CD4-positive, alpha-beta T cell treated with Interleukin-2 at 100 ng/mL for 4 hours (primary cell): Measurements from ENCODE around the gene ARL6IP4.
"Not testable (repeated sequence)": the region's sequence is repeated elsewhere in the genome, so short reads cannot be mapped to it uniquely, and the experiment has no call there.

Source experiments
- DNase-seq: peaks from one replicate; pipeline ENCODE4 v3.0.0-alpha.2; 2020; ENCODE audit warnings: low spot score

The ARL6IP4 gene

GRCh38 chr12:122980183-122981035, at the start of gene ARL6IP4:
Gene ARL6IP4, plus strand, starts transcription at chr12:122980681. Its CDS starts 459 bp downstream, at chr12:122981140.
- peak; percentile 53 for DNase-seq

DNA sequence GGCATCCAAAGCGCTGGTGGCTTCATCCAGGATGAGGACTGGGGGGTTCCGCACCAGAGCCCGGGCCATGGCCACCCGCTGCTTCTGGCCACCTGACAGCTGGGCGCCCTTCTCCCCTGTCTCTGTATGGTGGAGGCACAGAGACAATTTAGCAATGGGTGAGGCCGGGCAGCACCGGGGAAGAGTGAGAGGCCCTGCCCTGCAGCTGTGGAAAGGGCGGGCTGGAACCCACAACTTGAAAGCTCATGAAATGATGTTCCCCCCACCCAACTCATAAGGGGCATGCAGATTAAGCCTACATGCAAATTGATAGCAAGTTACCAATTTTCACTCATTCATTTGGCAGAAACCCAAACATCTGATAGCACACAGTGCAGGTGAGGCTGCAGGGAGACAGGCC, 48.3 kb upstream of the ARL6IP4 start:
- DNase-seq: no peak

GRCh38 chr12:122934722-122935121, 45.8 kb upstream of the ARL6IP4 start:
- no peak for DNase-seq

DNA sequence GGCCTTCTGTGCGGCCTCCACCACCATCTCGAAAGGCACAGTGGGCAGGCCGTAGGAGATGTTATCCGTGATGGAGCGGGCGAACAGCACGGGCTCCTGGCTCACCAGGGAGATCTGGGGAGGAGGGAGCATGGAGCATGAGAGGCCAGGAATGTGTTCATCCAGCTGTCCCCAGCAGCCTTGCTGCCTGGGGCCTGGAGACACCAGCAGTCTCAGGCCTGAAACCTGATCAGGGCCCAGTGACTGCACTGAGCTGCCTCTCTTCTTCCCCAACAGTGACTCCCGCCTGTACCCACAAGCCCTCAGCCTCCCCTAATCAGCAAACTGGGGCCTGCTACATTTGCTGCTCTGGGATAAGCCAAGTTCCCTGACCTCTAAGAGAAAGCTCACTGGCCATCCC, 45.2 kb upstream of the ARL6IP4 start:
- no peak for DNase-seq

DNA sequence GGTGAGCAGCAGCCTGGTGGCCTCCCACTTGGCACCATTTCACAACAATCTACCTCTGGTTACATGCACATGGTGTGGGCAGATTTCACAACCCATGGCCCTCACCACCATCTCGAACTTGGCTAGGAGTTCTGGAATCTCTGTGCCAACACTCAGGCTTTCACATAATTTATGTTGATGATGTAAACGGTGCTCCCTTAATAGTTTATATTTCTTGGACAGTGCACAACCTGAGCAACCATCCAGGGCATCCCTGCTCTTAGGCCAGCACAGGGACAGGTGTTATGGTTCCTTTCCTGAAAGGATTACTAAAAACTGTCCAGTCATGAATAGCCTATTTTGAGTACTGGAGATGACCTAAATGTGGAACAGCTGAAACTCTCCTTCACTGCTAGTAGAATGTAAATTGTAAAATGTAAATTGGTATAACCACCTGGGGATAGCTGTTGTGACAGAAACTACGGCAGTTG, 42.8 kb upstream of the ARL6IP4 start:
- no peak for DNase-seq

- DNase-seq: no peak
Observed at GRCh38 chr12:122939125-122939524, 41.4 kb upstream of the ARL6IP4 start.

DNA sequence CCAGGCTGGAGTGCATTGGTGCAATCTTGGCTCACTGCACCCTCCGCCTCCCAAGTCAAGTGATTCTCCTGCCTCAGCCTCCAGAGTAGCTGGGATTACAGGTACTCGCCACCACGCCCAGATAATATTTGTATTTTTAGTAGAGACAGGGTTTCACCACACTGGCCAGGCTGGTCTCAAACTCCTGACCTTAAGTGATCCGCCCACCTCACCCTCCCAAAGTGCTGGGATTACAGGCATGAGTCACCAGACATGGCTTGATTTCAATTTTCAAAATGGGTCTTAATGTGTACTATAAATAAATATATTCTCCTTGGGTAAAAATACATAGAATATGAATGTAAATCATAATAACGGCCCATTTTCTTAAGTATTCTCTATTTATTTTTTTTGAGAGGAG, 39.1 kb upstream of the ARL6IP4 start:
- not testable (repeated sequence) for DNase-seq

DNA sequence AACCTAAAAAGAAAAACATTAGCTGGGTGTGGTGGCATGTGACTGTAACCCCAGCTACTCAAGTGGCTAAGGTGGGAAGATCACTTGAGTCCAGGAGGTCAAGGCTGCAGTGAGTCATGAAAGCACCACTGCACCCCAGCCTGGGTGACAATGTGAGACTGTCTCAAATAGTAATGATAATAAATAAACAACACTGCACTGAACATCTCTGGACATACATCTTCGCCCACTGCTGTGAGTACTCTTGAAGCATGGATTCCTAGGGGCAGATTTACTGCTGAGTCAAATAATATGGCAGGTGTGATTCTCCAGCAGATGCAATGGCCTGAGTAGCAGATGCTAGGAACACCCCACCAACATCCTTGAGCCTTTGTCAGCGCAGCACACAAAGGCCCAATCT, 37.8 kb upstream of the ARL6IP4 start:
- DNase-seq: peak; percentile 26

- no peak for DNase-seq
Observed at GRCh38 chr12:122943196-122943595, 37.3 kb upstream of the ARL6IP4 start.

- DNase-seq: no peak
Observed at GRCh38 chr12:122944605-122945592, 35.6 kb upstream of the ARL6IP4 start.

DNA sequence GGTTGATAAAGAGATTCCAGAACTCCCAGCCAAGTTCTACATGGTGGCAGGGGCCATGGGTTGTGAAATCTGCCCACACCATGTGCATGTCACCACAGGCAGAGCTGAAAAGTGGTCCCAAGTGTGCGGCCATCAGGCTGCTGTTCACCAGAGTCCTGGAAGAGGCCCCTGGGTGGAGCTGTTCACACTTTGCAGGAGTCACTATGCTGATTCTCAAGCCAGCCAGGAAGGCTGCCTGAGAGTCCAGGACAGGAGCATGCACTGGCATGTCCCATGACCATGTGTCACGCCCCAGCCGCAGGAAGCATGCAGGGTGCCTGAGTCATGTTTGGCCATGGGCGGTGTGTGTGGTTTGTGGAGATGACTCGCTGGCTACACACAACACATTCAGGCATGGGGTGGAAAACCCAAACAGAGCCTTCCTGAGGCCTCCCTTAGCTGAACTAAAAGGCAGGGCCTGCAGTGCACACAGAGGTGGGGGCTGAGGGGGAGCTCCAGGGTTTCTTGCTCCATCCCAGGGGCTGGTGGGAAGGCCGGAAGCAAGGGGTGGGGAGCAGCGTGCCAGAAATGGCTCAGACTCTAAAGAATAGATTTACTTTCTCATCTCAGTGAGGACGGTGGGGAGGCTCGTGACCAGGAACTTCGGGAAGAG, 33.7 kb upstream of the ARL6IP4 start:
- DNase-seq: peak; percentile 79

GRCh38 chr12:122947352-122947792, 33.1 kb upstream of the ARL6IP4 start:
- no peak for DNase-seq

DNA sequence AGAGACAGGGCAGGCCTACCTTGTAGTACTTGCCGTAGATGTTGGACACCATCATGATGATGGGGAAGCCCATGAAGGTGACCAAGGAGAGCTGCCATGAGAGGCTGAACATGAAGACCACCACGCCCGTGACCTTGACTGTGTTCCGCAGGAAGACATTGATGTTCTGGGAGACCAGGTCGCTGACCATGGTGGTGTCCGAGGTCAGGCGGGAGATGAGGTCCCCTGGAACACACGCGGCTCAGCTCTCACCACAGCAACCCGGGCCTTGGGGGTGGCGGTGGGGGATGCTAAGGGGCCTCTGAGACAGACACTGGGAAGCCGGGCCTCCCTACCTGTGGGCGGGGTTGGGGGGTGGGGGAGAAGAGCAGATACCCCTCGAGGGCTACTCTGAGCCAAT, 31.9 kb upstream of the ARL6IP4 start:
- no peak for DNase-seq

DNA sequence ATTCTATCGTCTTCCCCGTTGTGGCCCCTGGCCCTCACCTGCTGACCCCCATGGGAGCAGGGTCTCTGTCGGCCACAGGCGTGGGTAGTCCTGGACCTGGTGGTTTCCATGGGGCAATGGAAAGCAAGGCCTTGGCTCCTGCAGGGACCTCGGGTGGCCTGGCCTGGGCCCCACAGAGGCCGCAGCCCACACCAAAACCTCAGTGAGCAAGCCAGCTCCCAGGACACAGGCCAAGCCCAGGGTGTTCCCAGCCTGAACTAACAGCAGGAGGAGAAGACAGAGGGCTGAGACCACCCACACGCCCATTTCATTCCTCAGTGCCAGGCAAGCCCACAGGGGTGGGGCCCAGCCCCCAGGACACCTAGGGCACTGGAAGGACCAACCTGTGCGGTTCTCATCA, 31.1 kb upstream of the ARL6IP4 start:
- DNase-seq: no peak

DNA sequence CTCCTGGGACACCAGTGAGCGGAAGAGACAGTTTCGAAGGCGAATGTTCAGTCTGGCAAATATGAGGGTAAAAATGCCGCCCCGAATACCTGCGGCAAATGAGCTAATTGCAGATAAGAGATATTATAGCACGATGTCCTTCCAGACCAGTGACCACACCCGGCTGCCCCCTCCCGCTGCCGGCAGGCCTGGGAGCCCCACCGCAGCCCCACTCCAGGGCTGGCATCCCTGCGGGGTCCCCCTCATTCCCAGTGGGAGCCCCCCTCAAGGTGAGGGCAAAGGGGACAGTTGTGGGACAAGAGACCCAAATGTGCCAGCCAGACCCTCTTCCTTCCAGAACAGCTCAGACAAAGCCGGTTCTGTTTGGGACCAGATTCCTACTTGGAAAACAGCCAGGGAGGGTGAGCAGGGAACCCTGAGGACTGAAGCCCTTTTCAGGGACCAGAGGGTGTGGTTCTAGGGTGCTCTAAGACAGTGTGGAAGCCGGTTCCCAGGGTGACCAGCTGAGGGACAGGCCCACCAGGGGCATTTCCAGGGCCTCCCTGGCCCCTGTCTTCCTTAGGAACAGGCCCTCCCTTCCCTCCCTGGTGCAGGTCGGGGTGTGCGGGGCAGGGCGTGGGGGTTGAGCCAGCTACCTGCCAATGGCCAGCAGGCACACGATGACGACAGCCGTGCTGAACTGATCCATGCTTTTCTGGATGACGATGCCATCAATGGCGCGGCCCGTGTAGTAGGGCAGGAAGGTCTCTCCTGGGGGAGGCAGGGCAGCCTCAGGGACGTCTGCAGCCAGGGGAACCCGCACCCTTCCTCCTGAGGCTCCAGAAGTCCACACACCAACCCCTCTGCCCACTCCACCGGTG, 30.4 kb upstream of the ARL6IP4 start:
- DNase-seq: no peak

DNA sequence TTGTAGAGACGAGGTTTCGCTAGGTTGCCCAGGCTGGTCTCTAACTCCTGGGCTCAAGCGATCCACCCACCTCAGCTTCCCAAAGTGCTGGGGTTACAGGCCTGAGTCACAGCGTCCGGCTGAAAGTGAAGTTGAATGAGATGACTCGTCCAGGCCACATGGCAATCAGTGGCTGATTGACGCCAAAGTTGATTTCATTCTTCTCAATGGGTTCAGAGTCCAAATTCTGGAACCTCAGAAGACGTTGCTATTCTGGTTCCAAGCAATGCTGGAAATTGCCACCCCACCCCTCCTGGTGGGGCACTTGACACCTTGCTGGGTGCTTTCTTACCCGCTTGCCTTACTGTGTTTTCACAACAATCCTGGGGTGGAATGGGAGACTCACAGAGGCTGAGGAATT, 29.1 kb upstream of the ARL6IP4 start:
- no peak for DNase-seq

DNA sequence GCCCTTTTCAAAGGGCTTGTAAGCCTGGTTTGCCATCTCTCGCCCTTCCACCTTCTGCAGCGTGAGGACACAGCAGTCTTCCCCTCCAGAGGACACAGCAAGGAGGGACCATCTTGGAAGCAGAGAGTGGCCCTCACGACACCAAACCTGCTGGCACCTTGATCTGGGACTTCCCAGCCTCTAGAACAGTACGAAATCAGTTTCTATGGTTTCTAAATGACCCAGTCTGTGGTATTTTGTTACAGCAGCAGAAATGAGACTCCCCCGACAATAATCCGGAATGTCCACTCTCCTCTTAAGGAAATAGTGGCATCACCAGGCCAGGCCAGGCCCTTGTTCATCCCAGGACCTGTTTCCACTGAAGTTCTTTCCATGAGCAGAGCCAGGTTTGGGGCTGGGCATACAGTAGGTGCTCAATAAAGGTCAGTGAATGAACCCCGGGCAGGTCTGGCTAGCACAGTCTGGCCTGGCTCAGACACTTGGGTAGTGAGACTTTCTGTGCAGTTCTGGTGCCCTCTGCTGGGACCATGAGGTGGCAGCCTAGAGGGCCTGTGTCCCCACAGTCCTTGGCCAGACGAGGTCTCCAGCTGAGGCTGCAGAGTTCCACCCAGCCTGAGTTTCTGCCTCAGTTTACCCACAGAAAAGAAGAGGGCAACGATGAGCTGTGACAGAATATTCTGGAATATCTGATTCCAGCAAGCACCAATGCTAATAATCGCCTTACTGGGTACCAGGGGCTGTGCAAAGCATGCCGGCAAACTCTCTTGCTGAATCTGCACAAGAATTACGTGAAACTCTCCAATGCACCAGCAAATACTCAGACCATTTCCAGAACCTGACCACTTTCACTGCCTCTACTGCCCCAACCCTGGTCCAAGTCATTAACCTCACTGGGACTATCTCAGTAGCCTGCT, 28.2 kb upstream of the ARL6IP4 start:
- peak; percentile 81 for DNase-seq

- no peak for DNase-seq
Observed at GRCh38 chr12:122955156-122955555, 25.3 kb upstream of the ARL6IP4 start.

GRCh38 chr12:122956035-122956434, 24.4 kb upstream of the ARL6IP4 start:
- no peak for DNase-seq
